H1 (cell line): ENCODE data around the gene TAF4. TPM values are rescaled to one million over a fixed set of nuclear protein-coding genes. Genes with fewer than 3 reads are reported as not detected.

ENCODE experiments used
- CTCF ChIA-PET: fragments of 300-600 bp; sonication (Branson Sonifier 250); formaldehyde crosslinking; loops from one replicate; lab custom pipeline; 2021; ENCODE audit not compliant: partially characterized antibody; lab: Charles Lee
- POLR2A ChIA-PET: fragments of 300-600 bp; sonication (Branson Sonifier 250); formaldehyde crosslinking; loops from one replicate; lab custom pipeline; 2021; ENCODE audit warnings: inconsistent platforms; ENCODE audit not compliant: partially characterized antibody; lab: Charles Lee
- DNase-seq, 2 experiments: peaks; one replicate each; pipeline versions ENCODE4 v3.0.0 to v3.0.0-alpha.2; 2010 to 2022; ENCODE audit warnings: low spot score in 2 of 2, low read depth in 1 of 2, mixed read lengths in 1 of 2
- FAIRE-seq: peaks from 2 replicates; lab custom pipeline; 2011; peaks lifted over from hg19 to GRCh38; lab: Jason Lieb, UNC
- H2AFZ ChIP-seq: 2 replicates; pipeline ENCODE4 v1.8.1; 2012; ENCODE audit warnings: low read length, inconsistent platforms
- H2AK5ac ChIP-seq: 2 replicates; pipeline ENCODE4 v1.6.1; 2013; ENCODE audit warnings: low read depth, low read length
- H2BK120ac ChIP-seq: replicated peaks from 2 replicates; pipeline ENCODE3; 2013; ENCODE audit warnings: low read depth, low read length, inconsistent platforms
- H2BK12ac ChIP-seq: 2 replicates; pipeline ENCODE4 v1.6.1; 2013; ENCODE audit warnings: low read depth, low read length
- H2BK15ac ChIP-seq: 2 replicates; pipeline ENCODE4 v1.6.1; 2013; ENCODE audit warnings: low read length
- H2BK20ac ChIP-seq: 2 replicates; pipeline ENCODE4 v1.6.1; 2013; ENCODE audit warnings: low read length
- H2BK5ac ChIP-seq: 2 replicates; pipeline ENCODE4 v1.6.1; 2013; ENCODE audit warnings: low read depth, low read length
- H3K14ac ChIP-seq: 2 replicates; pipeline ENCODE4 v1.6.1; 2013; ENCODE audit warnings: inconsistent platforms; ENCODE audit not compliant: insufficient read length
- H3K18ac ChIP-seq: 2 replicates; pipeline ENCODE4 v1.6.1; 2013; ENCODE audit warnings: low read length; ENCODE audit errors: extremely low read depth
- H3K23ac ChIP-seq: 2 replicates; pipeline ENCODE4 v1.6.1; 2013; ENCODE audit warnings: inconsistent platforms; ENCODE audit not compliant: insufficient read length
- H3K23me2 ChIP-seq: 2 replicates; pipeline ENCODE4 v1.6.1; 2013; ENCODE audit warnings: low read depth, low read length
- H3K27ac ChIP-seq: 2 replicates; pipeline ENCODE4 v1.6.1; 2011; ENCODE audit warnings: low read depth, low read length, inconsistent platforms
- H3K27me3 ChIP-seq, 4 experiments: replicated peaks in 1 of 4; 1 replicate in 1 of 4; 2 replicates in 3 of 4; pipeline versions ENCODE4 v1.6.1 to v1.8.1; 2011 to 2013; ENCODE audit warnings: low read length in 3 of 4, mild to moderate bottlenecking in 3 of 4, inconsistent platforms in 2 of 4, mixed read lengths in 2 of 4, moderate library complexity in 1 of 4; ENCODE audit not compliant: control insufficient read depth in 3 of 4, insufficient read depth in 3 of 4; ENCODE audit errors: extremely low read depth in 1 of 4
- H3K36me3 ChIP-seq, 4 experiments: 2 replicates each; pipeline versions ENCODE4 v1.6.1 to v1.8.1; 2011 to 2013; ENCODE audit warnings: mild to moderate bottlenecking in 4 of 4, low read length in 3 of 4, moderate library complexity in 2 of 4, control low read depth in 1 of 4, inconsistent platforms in 1 of 4; ENCODE audit not compliant: insufficient read depth in 4 of 4, control insufficient read depth in 2 of 4
- H3K4ac ChIP-seq: replicated peaks from 2 replicates; pipeline ENCODE3; 2013; ENCODE audit warnings: low read length, low read depth, mixed read lengths, inconsistent platforms; ENCODE audit not compliant: insufficient read length
- H3K4me1 ChIP-seq, 4 experiments: replicated peaks in 1 of 4; 1 replicate in 1 of 4; 2 replicates in 3 of 4; pipeline versions ENCODE4 v1.6.1 to v1.8.1; 2011 to 2013; ENCODE audit warnings: low read length in 3 of 4, inconsistent platforms in 2 of 4, mixed read lengths in 1 of 4; ENCODE audit not compliant: insufficient read depth in 4 of 4, control insufficient read depth in 3 of 4
- H3K4me2 ChIP-seq, 2 experiments: 2 replicates each; pipeline versions ENCODE4 v1.6.1 to v1.8.1; 2011 to 2013; ENCODE audit warnings: low read depth in 2 of 2, low read length in 2 of 2, control low read depth in 1 of 2, inconsistent platforms in 1 of 2, mild to moderate bottlenecking in 1 of 2; ENCODE audit not compliant: insufficient read depth in 1 of 2
- H3K4me3 ChIP-seq, 4 experiments: fragments of 200-600, 300-600 bp in 1 of 4; sonication (generic), shearing (Covaris generic), sonication (Bioruptor Twin) in 1 of 4; 2 replicates each; pipeline versions ENCODE4 v1.5.1 to v1.8.1; 2011 to 2016; ENCODE audit warnings: low read length in 4 of 4, low read depth in 3 of 4, control low read depth in 2 of 4, inconsistent platforms in 2 of 4, mild to moderate bottlenecking in 2 of 4, mixed read lengths in 1 of 4, moderate library complexity in 1 of 4; ENCODE audit not compliant: insufficient read depth in 2 of 4; ENCODE audit errors: extremely low read depth in 1 of 4
- H3K56ac ChIP-seq: replicated peaks from 2 replicates; pipeline ENCODE3; 2013; ENCODE audit warnings: low read depth, mild to moderate bottlenecking, mixed read lengths, low read length, inconsistent platforms; ENCODE audit not compliant: insufficient read length
- H3K79me1 ChIP-seq: 2 replicates; pipeline ENCODE4 v1.6.1; 2013; ENCODE audit warnings: low read depth, low read length, control low read depth
- H3K79me2 ChIP-seq, 2 experiments: 2 replicates each; pipeline versions ENCODE4 v1.6.1 to v1.8.1; 2012 to 2013; ENCODE audit warnings: low read length in 2 of 2, mild to moderate bottlenecking in 2 of 2, inconsistent platforms in 1 of 2; ENCODE audit not compliant: insufficient read depth in 2 of 2, control insufficient read depth in 1 of 2
- H3K9ac ChIP-seq, 4 experiments: replicated peaks in 1 of 4; 1 replicate in 1 of 4; 2 replicates in 3 of 4; pipeline versions ENCODE4 v1.6.1 to v1.8.1; 2011 to 2013; ENCODE audit warnings: low read depth in 3 of 4, low read length in 3 of 4, control low read depth in 2 of 4, mild to moderate bottlenecking in 2 of 4, moderate library complexity in 2 of 4, inconsistent platforms in 1 of 4; ENCODE audit errors: extremely low read depth in 1 of 4
- H3K9me3 ChIP-seq, 2 experiments: 2 replicates each; pipeline versions ENCODE4 v1.6.1 to v1.8.1; 2012 to 2013; ENCODE audit warnings: mild to moderate bottlenecking in 2 of 2, moderate library complexity in 2 of 2, control low read depth in 1 of 2, inconsistent platforms in 1 of 2, low read depth in 1 of 2, low read length in 1 of 2, mixed read lengths in 1 of 2; ENCODE audit not compliant: insufficient read depth in 2 of 2
- H4K20me1 ChIP-seq, 2 experiments: replicated peaks in 1 of 2; 2 replicates each; pipeline versions ENCODE3 to v1.8.1; 2011 to 2013; ENCODE audit warnings: inconsistent platforms in 2 of 2, low read length in 2 of 2, mild to moderate bottlenecking in 1 of 2; ENCODE audit not compliant: insufficient read depth in 2 of 2, control insufficient read depth in 1 of 2
- H4K5ac ChIP-seq: 2 replicates; pipeline ENCODE4 v1.6.1; 2013; ENCODE audit warnings: low read length, low read depth, mixed read lengths, inconsistent platforms; ENCODE audit not compliant: insufficient read length
- H4K8ac ChIP-seq: 2 replicates; pipeline ENCODE4 v1.8.0; 2013; ENCODE audit warnings: mild to moderate bottlenecking, moderate library complexity, low read length, inconsistent platforms; ENCODE audit not compliant: insufficient read depth; ENCODE audit errors: extremely low read depth
- H4K91ac ChIP-seq: replicated peaks from 2 replicates; pipeline ENCODE3; 2013; ENCODE audit warnings: low read length, mixed read lengths, inconsistent platforms; ENCODE audit not compliant: insufficient read length
- BACH1 ChIP-seq: IDR thresholded peaks from 2 replicates; pipeline ENCODE4 v1.6.1; 2012; ENCODE audit warnings: low read length, improper control_type of control experiment
- CEBPB ChIP-seq: IDR thresholded peaks from 2 replicates; pipeline ENCODE4 v1.6.1; 2012; ENCODE audit warnings: low read depth, low read length
- CHD1 ChIP-seq: IDR thresholded peaks from 2 replicates; pipeline ENCODE4 v1.6.1; 2012; ENCODE audit warnings: low read depth, low read length, improper control_type of control experiment
- CREB1 ChIP-seq: IDR thresholded peaks from 2 replicates; pipeline ENCODE4 v1.6.1; 2012; ENCODE audit warnings: inconsistent platforms
- EP300 ChIP-seq, 2 experiments: IDR thresholded peaks; 1 replicate in 1 of 2; 2 replicates in 1 of 2; pipeline ENCODE4 v1.6.1; 2011 to 2012; ENCODE audit warnings: low read depth in 2 of 2, low read length in 2 of 2, mild to moderate bottlenecking in 2 of 2, borderline replicate concordance in 1 of 2, inconsistent platforms in 1 of 2, moderate library complexity in 1 of 2
- EZH2 ChIP-seq: fragments of 200-600 bp; sonication (generic); IDR thresholded peaks from 2 replicates; pipeline ENCODE4 v1.7.1; 2012; ENCODE audit warnings: low read depth, mild to moderate bottlenecking, moderate library complexity, low read length, inconsistent platforms; ENCODE audit not compliant: severe bottlenecking
- HDAC6 ChIP-seq: IDR thresholded peaks from one replicate; pipeline ENCODE4 v1.7.1; 2012; ENCODE audit warnings: low read depth, mild to moderate bottlenecking, inconsistent platforms, low read length, moderate library complexity
- POLR2A ChIP-seq, 2 experiments: IDR thresholded peaks; 1 replicate in 1 of 2; 2 replicates in 1 of 2; pipeline ENCODE4 v1.6.1; 2011; ENCODE audit warnings: low read depth in 2 of 2, low read length in 2 of 2, mild to moderate bottlenecking in 2 of 2; ENCODE audit errors: control extremely low read depth in 1 of 2
- RAD21 ChIP-seq, 2 experiments: IDR thresholded peaks in 1 of 2; conservative IDR thresholded peaks in 1 of 2; 2 replicates each; pipeline ENCODE4 v1.6.1; 2011; ENCODE audit warnings: low read depth in 2 of 2, low read length in 2 of 2, improper control_type of control experiment in 1 of 2, inconsistent platforms in 1 of 2, mild to moderate bottlenecking in 1 of 2, moderate library complexity in 1 of 2
- SP4 ChIP-seq: IDR thresholded peaks from 2 replicates; pipeline ENCODE4 v1.6.1; 2012; ENCODE audit warnings: low read length, inconsistent platforms
- TAF7 ChIP-seq: optimal IDR thresholded peaks from 2 replicates; pipeline ENCODE3; 2011; ENCODE audit warnings: low read depth, mild to moderate bottlenecking, inconsistent platforms, low read length, moderate library complexity, borderline replicate concordance
- TBP ChIP-seq: IDR thresholded peaks from 2 replicates; pipeline ENCODE4 v1.6.1; 2011; ENCODE audit warnings: low read depth, low read length, improper control_type of control experiment
- WGBS, 2 experiments: shearing (Covaris generic) in 1 of 2; methylation state at CpG; one replicate each; pipeline versions ENCODE4 v1.1.6 to v1.1.7; 2013 to 2015; ENCODE audit warnings: low lambda C conversion rate in 2 of 2, mixed read lengths in 2 of 2, inconsistent platforms in 1 of 2, low coverage in 1 of 2, missing lambda C conversion rate in 1 of 2; ENCODE audit not compliant: insufficient replicate concordance in 2 of 2, insufficient coverage in 1 of 2, insufficient read length in 1 of 2; ENCODE audit errors: extremely low coverage in 1 of 2, missing lambda C conversion rate in 1 of 2; 5-methylcytosine and 5-hydroxymethylcytosine counted together
- polyA plus RNA-seq, 7 experiments: library from polyadenylated mRNA; depleted of rRNA in 3 of 7; stranded (reverse) in 5 of 7; unstranded in 2 of 7; fragments of >200 nt in 5 of 7; fragments of 200-250 nt in 2 of 7; gene quantifications; 1 replicate in 5 of 7; 2 replicates in 1 of 7; 4 replicates in 1 of 7; pipeline versions ENCODE4 v1.2.1 to v1.2.3, GENCODE V29; 2011 to 2013; ENCODE audit warnings: missing spikeins in 2 of 7, mixed read lengths in 2 of 7
- total RNA-seq: library from RNA; stranded (reverse); fragmentation: NEBNext Ultra II Directional; extraction: Animal tissue kit (Norgen Biotek cat#: 25700); gene quantifications from 2 replicates; pipeline ENCODE4 v1.2.1, GENCODE V29; 2021
- TF ChIP-seq, protein P1 (sequence below): IDR thresholded peaks from 2 replicates; pipeline ENCODE4 v1.6.1; 2012; ENCODE audit warnings: inconsistent platforms

The TAF4 gene
- total and polyA plus RNA-seq, 2 of the 8 experiments (the other 6 are each of a cell fraction or from before 2014, with no cell fraction given) = 16.0 to 30.1 TPM

DNA sequence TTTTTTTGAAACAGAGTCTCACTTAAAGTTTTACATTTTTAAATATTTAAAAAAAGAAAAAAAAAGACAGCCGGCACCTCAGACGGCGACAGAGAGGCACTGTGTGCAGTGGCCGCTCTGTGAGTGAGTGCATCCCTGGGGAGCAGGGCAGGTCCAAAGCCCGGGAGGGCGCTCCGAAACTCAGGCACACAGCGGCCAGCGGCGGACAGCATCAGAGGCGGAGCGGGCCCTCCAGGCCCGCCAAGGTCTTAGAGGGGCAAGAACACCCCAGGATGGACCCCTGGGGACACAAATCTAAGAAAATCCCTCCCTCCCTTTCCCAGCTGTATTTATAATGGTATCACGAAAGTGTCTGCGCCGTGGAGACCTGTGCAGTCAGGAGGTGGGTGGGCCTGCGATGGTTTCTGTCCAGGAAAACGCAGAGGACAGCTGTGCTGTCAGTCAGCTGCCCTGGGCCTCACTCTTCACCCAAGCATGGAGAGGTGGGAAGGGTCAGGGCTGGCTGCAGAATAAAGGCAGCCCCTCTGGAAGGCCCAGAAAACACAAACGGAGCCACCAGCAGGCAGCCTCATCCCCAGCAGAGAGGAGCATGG lies 43.8 kb downstream of the TAF4 start:
- ChIA-PET POLR2A (interaction anchor here (0.6 to 1.0 kb wide), 3 partner anchors 11 to 96 kb away, joined by 3 to 4 read pairs (median 3); no protein-coding TSS in a partner anchor), CTCF (interaction anchor here (0.7 to 4.3 kb wide), 4 partner anchors 8 to 114 kb away, joined by 3 to 22 read pairs (median 4); no protein-coding TSS in a partner anchor)
- Histone ChIP-seq H3K36me3 (no peaks in the 10 kb centered on the region), H3K9ac (no peak overlapping the region), H3K23ac (no peak overlapping the region), H4K91ac (no peak overlapping the region), H3K4me2 (no peak overlapping the region), H4K20me1 (peaks cover 20 to 41% of the 10 kb centered on the region in 2 experiments), H3K27ac (no peak overlapping the region), H3K4ac (no peak overlapping the region), H3K4me1 (peaks cover 2 to 14% (median 7%) of the 10 kb centered on the region in 4 experiments), H2BK12ac (0 out of 2 replicates have a peak overlapping the region, but pooled peaks have one; percentile 50), H3K4me3 (no peak overlapping the region), H3K79me1 (peaks cover 48% of the 10 kb centered on the region), H3K14ac (no peak overlapping the region), H3K23me2 (no peaks in the 10 kb centered on the region), H2BK5ac (no peak overlapping the region; the same call in 1 of the 2 replicates), H3K27me3 (no peaks in the 10 kb centered on the region), H2AK5ac (no peak overlapping the region), H3K18ac (no peak overlapping the region), H2BK20ac (no peak overlapping the region), H3K9me3 (no peaks in the 10 kb centered on the region), H4K5ac (no peak overlapping the region), H2BK15ac (no peak overlapping the region), H2AFZ (no peak overlapping the region), H2BK120ac (no peak overlapping the region), H3K56ac (no peak overlapping the region), H3K79me2 (peaks cover 37 to 93% of the 10 kb centered on the region in 2 experiments), H4K8ac (no peak overlapping the region)
- no peak for DNase-seq
- 87% methylated on average over 19 of the region's 19 CpGs; no CpG with 5 or more reads in 1 of the 2 experiments for WGBS, 2 experiments
- FAIRE-seq = no peak
- TF ChIP-seq TBP (no peak), CEBPB (no peak), CHD1 (no peak), TAF7 (no peak), EZH2 (no peak), CREB1 (no peak), POLR2A (IDR thresholded peaks at IDR 0.05; ENCODE audit: control extremely low read depth in 1 of 2, low read depth in 2 of 2, low read length in 2 of 2) (no peak), HDAC6 (no peak), RAD21 (IDR thresholded peaks at IDR 0.05 in 1 of 2, conservative IDR thresholded peaks at IDR 0.05 in 1 of 2; ENCODE audit: low read depth in 2 of 2, low read length in 2 of 2) (no peak), EP300 (IDR thresholded peaks at IDR 0.05; ENCODE audit: borderline replicate concordance in 1 of 2, low read depth in 2 of 2, low read length in 2 of 2) (no peak), BACH1 (no peak), SP4 (no peak)
- TF ChIP-seq, protein P1, sequence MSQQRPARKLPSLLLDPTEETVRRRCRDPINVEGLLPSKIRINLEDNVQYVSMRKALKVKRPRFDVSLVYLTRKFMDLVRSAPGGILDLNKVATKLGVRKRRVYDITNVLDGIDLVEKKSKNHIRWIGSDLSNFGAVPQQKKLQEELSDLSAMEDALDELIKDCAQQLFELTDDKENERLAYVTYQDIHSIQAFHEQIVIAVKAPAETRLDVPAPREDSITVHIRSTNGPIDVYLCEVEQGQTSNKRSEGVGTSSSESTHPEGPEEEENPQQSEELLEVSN = no peak
